H1 (cell line): ENCODE results near the gene LUZP1. TPM values are rescaled to one million over a fixed set of nuclear protein-coding genes. Genes with fewer than 3 reads are reported as not detected.

Experiments
- ASH2L ChIP-seq: fragments of 200-600, 300-600 bp; sonication (generic); IDR thresholded peaks from one replicate; pipeline ENCODE4 v1.7.1; 2017; ENCODE audit warnings: low read length
- CBX8 ChIP-seq: fragments of 300-800, 300-1000 bp; sonication (generic); IDR thresholded peaks from 2 replicates; pipeline ENCODE4 v1.7.1; 2016; ENCODE audit warnings: low read depth, low read length, borderline replicate concordance
- CHD2 ChIP-seq: IDR thresholded peaks from 2 replicates; pipeline ENCODE4 v1.6.1; 2012; ENCODE audit warnings: low read length, improper control_type of control experiment
- CHD7 ChIP-seq: fragments of 300-600 bp; sonication (generic); IDR thresholded peaks from 2 replicates; pipeline ENCODE4 v1.7.1; 2012; ENCODE audit warnings: low read length, moderate library complexity, mild to moderate bottlenecking, inconsistent platforms; ENCODE audit not compliant: insufficient replicate concordance
- CTCF ChIP-seq, 3 experiments: IDR thresholded peaks; 1 replicate in 2 of 3; 2 replicates in 1 of 3; pipeline versions ENCODE4 v1.5.1 to v1.6.1; 2011; ENCODE audit warnings: low read length in 3 of 3, mild to moderate bottlenecking in 3 of 3, inconsistent platforms in 2 of 3, low read depth in 1 of 3, moderate library complexity in 1 of 3; ENCODE audit not compliant: insufficient read depth in 1 of 3; ENCODE audit errors: control extremely low read depth in 1 of 3
- FOSL1 ChIP-seq: IDR thresholded peaks from 2 replicates; pipeline ENCODE4 v1.6.1; 2011; ENCODE audit warnings: mild to moderate bottlenecking, low read depth, low read length, moderate library complexity; ENCODE audit not compliant: insufficient read depth
- HDAC6 ChIP-seq: IDR thresholded peaks from one replicate; pipeline ENCODE4 v1.7.1; 2012; ENCODE audit warnings: low read depth, mild to moderate bottlenecking, inconsistent platforms, low read length, moderate library complexity
- KDM1A ChIP-seq: fragments of 200-600, 300-600 bp; sonication (generic); IDR thresholded peaks from 2 replicates; pipeline ENCODE4 v1.7.1; 2016; ENCODE audit warnings: mild to moderate bottlenecking, low read length, borderline replicate concordance
- RFX5 ChIP-seq: IDR thresholded peaks from 2 replicates; pipeline ENCODE4 v1.6.1; 2011; ENCODE audit warnings: low read depth, low read length, improper control_type of control experiment, borderline replicate concordance
- SP2 ChIP-seq: IDR thresholded peaks from 2 replicates; pipeline ENCODE4 v1.6.1; 2012; ENCODE audit warnings: mild to moderate bottlenecking, low read length, inconsistent platforms
- polyA plus RNA-seq, 7 experiments: library from polyadenylated mRNA; depleted of rRNA in 3 of 7; stranded (reverse) in 5 of 7; unstranded in 2 of 7; fragments of >200 nt in 5 of 7; fragments of 200-250 nt in 2 of 7; gene quantifications; 1 replicate in 5 of 7; 2 replicates in 1 of 7; 4 replicates in 1 of 7; pipeline versions ENCODE4 v1.2.1 to v1.2.3, GENCODE V29; 2011 to 2013; ENCODE audit warnings: missing spikeins in 2 of 7, mixed read lengths in 2 of 7
- total RNA-seq: library from RNA; stranded (reverse); fragmentation: NEBNext Ultra II Directional; extraction: Animal tissue kit (Norgen Biotek cat#: 25700); gene quantifications from 2 replicates; pipeline ENCODE4 v1.2.1, GENCODE V29; 2021

The LUZP1 gene
- total and polyA plus RNA-seq, 2 of the 8 experiments (the other 6 are each of a cell fraction or from before 2014, with no cell fraction given) = 14.0 to 60.5 TPM

- TF ChIP-seq CHD7 = no peak
- TF ChIP-seq HDAC6 = no peak
- no peak for TF ChIP-seq FOSL1
- no peak for TF ChIP-seq KDM1A
- TF ChIP-seq ASH2L = no peak
- no peak for TF ChIP-seq SP2
- no peak for TF ChIP-seq CTCF (IDR thresholded peaks at IDR 0.05; ENCODE audit: control extremely low read depth in 1 of 3, insufficient read depth in 1 of 3, low read depth in 1 of 3, low read length in 3 of 3)
- no peak for TF ChIP-seq CBX8
- TF ChIP-seq CHD2 = no peak
- no peak for TF ChIP-seq RFX5
These were observed 128.1 kb downstream of the LUZP1 start (continued) for GRCh38 chr1:23040509-23040908.
